GM21390 (cell line): Measurements from ENCODE around the gene ATP1A1.

Experiments used
- ATAC-seq: cut with Tn5 transposase; IDR thresholded peaks from one replicate; pipeline ENCODE4 v1.9.1; 2021; ENCODE audit not compliant: unreplicated experiment

ATP1A1 gene

GRCh38 chr1:116433275-116434257 is 60.5 kb downstream of the ATP1A1 start:
- no peak for ATAC-seq

- ATAC-seq = no peak
Measured at GRCh38 chr1:116434849-116435248, 61.8 kb downstream of the ATP1A1 start.

GRCh38 chr1:116435806-116436610 is 63.0 kb downstream of the ATP1A1 start:
- no peak for ATAC-seq

- ATAC-seq = no peak
Measured at GRCh38 chr1:116436611-116436970, 63.5 kb downstream of the ATP1A1 start.

- ATAC-seq = no peak
Measured at GRCh38 chr1:116439701-116440100, 66.7 kb downstream of the ATP1A1 start.

GRCh38 chr1:116440731-116441130 is 67.7 kb downstream of the ATP1A1 start:
- no peak for ATAC-seq

GRCh38 chr1:116445534-116445933 is 72.5 kb downstream of the ATP1A1 start:
- no peak for ATAC-seq

GRCh38 chr1:116446686-116447085 is 73.6 kb downstream of the ATP1A1 start:
- no peak for ATAC-seq

GRCh38 chr1:116448785-116449385 is 75.8 kb downstream of the ATP1A1 start:
- ATAC-seq = no peak

GRCh38 chr1:116449578-116449977 is 76.5 kb downstream of the ATP1A1 start:
- no peak for ATAC-seq

- ATAC-seq = no peak
Measured at GRCh38 chr1:116451702-116452101, 78.7 kb downstream of the ATP1A1 start.

- no peak for ATAC-seq
Measured at GRCh38 chr1:116453481-116453880, 80.4 kb downstream of the ATP1A1 start.

- no peak for ATAC-seq
Measured at GRCh38 chr1:116453906-116454305, 80.9 kb downstream of the ATP1A1 start.
